RWPE2 (cell line): ENCODE measurements around the gene HOXA10.
A peak's percentile ranks its signal among the peaks of the same experiment; 100 is the strongest.

Experiments
- ATAC-seq: fragments of 200-7000 bp; cut with Tn5 transposase; 3 replicates; pipeline ENCODE4 v1.9.1; 2021; ENCODE audit warnings: low read depth
- DNase-seq: peaks from one replicate; pipeline ENCODE4 v3.0.0-alpha.2; 2020; ENCODE audit warnings: low spot score
- H3K27ac ChIP-seq: fragments of 450-650 bp; 2 replicates; pipeline ENCODE4 v1.5.1; 2017; ENCODE audit warnings: mild to moderate bottlenecking; ENCODE audit not compliant: poor library complexity, severe bottlenecking
- H3K27me3 ChIP-seq: fragments of 250-450 bp; sonication (Bioruptor Pico); 2 replicates; pipeline ENCODE4 v1.5.1; 2021; ENCODE audit warnings: mild to moderate bottlenecking, moderate library complexity; ENCODE audit not compliant: insufficient read depth, poor library complexity, severe bottlenecking
- H3K36me3 ChIP-seq: fragments of 250-450 bp; sonication (Bioruptor Pico); 2 replicates; pipeline ENCODE4 v1.5.1; 2020; ENCODE audit warnings: low read depth, mild to moderate bottlenecking, moderate library complexity
- H3K4me1 ChIP-seq: fragments of 250-450 bp; sonication (Bioruptor Pico); 2 replicates; pipeline ENCODE4 v1.5.1; 2021; ENCODE audit warnings: mild to moderate bottlenecking, moderate library complexity; ENCODE audit not compliant: insufficient read depth, poor library complexity, severe bottlenecking
- H3K4me3 ChIP-seq: fragments of 250-450 bp; sonication (Bioruptor Pico); 2 replicates; pipeline ENCODE4 v1.5.1; 2021; ENCODE audit warnings: mild to moderate bottlenecking, moderate library complexity; ENCODE audit not compliant: severe bottlenecking
- H3K9me3 ChIP-seq: fragments of 250-450 bp; sonication (Bioruptor Pico); 2 replicates; pipeline ENCODE4 v1.5.1; 2021; ENCODE audit warnings: mild to moderate bottlenecking, moderate library complexity; ENCODE audit not compliant: severe bottlenecking
- CTCF ChIP-seq: fragments of 450-650 bp; IDR thresholded peaks from one replicate; pipeline ENCODE4 v1.5.1; 2017; ENCODE audit warnings: mild to moderate bottlenecking, moderate library complexity; ENCODE audit not compliant: poor library complexity, severe bottlenecking

Gene HOXA10

GRCh38 chr7:27179030-27179429, 4.9 kb upstream of the HOXA10 start:
- H3K4me3 ChIP-seq: peak overlapping the region; percentile 33
- H3K9me3 ChIP-seq: no peaks in the 10 kb centered on the region
- ATAC-seq (no peak), DNase-seq (no peak)
- TF ChIP-seq CTCF: no peak
- H3K27ac ChIP-seq: peak overlapping the region; percentile 93
- H3K4me1 ChIP-seq: peaks cover 26% of the 10 kb centered on the region
- H3K36me3 ChIP-seq: no peaks in the 10 kb centered on the region
- H3K27me3 ChIP-seq: no peaks in the 10 kb centered on the region

- H3K27me3 ChIP-seq: no peaks in the 10 kb centered on the region
Observed at GRCh38 chr7:27178366-27178765, 4.2 kb upstream of the HOXA10 start.

GRCh38 chr7:27177795-27178320, 3.7 kb upstream of the HOXA10 start:
- Histone ChIP-seq H3K4me3 (peak overlapping the region; percentile 33), H3K4me1 (peaks cover 26% of the 10 kb centered on the region), H3K9me3 (no peaks in the 10 kb centered on the region), H3K27ac (peak overlapping the region; percentile 93), H3K36me3 (no peaks in the 10 kb centered on the region), H3K27me3 (no peaks in the 10 kb centered on the region)
- no peak for TF ChIP-seq CTCF
- DNase-seq (no peak), ATAC-seq (no peak)

More at GRCh38 chr7:27178366-27178765, 4.2 kb upstream of the HOXA10 start:
- Histone ChIP-seq H3K4me1 (peaks cover 26% of the 10 kb centered on the region), H3K4me3 (peak overlapping the region; percentile 33), H3K9me3 (no peaks in the 10 kb centered on the region), H3K36me3 (no peaks in the 10 kb centered on the region), H3K27ac (peak overlapping the region; percentile 93)
- no peak for TF ChIP-seq CTCF
- peak; percentile 25 for ATAC-seq
- peak; percentile 55 for DNase-seq

GRCh38 chr7:27176962-27177794, 3.1 kb upstream of the HOXA10 start:
- peak; percentile 56 for DNase-seq
- H3K36me3 ChIP-seq: no peaks in the 10 kb centered on the region
- no peaks in the 10 kb centered on the region for H3K9me3 ChIP-seq
- ATAC-seq: no peak
- H3K27me3 ChIP-seq: no peaks in the 10 kb centered on the region
- peaks cover 26% of the 10 kb centered on the region for H3K4me1 ChIP-seq
- TF ChIP-seq CTCF: no peak
- H3K27ac ChIP-seq: peak overlapping the region; percentile 93
- H3K4me3 ChIP-seq: peak overlapping the region; percentile 33

- Histone ChIP-seq H3K27me3 (no peaks in the 10 kb centered on the region), H3K4me1 (peaks cover 26% of the 10 kb centered on the region), H3K9me3 (no peaks in the 10 kb centered on the region), H3K4me3 (peak overlapping the region; percentile 14), H3K36me3 (no peaks in the 10 kb centered on the region), H3K27ac (peak overlapping the region; percentile 93)
- DNase-seq (peak; percentile 60), ATAC-seq (no peak)
- TF ChIP-seq CTCF: no peak
Observed at GRCh38 chr7:27176524-27176845, 2.4 kb upstream of the HOXA10 start.
